Activated CD4-positive, alpha-beta T cell treated with anti-CD3 and anti-CD28 coated beads, Interleukin-2, amount 50 U/mL, for 24 hours (primary cell): Measurements from ENCODE around the gene BTBD9.
"Not testable (repeated sequence)": the region's sequence is repeated elsewhere in the genome, so short reads cannot be mapped to it uniquely, and the experiment has no call there.

ENCODE experiments used
- DNase-seq, 2 donors: peaks; one replicate each; pipeline ENCODE4 v3.0.0-alpha.2; 2020; ENCODE audit warnings: low read depth in 1 of 2, low spot score in 1 of 2

BTBD9 gene

DNA sequence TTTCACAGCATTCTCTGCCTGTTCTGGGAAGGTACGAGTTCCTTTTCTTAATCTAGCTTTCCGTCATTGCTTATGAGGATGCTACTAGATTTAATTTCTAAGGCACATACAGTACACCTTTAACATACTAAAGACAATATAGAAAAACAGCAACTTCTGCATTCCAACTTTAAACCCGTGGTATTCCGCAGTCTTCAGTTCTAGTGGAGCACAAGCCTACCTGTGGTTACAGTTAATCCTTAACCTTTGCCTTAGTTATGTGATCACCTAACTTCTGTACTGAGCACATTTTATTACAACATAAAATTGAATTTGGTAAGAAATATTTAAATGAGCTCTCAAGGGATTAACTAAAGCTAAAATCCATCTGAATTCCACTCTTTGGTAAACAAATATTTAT is 289.5 kb downstream of the BTBD9 start:
- no peak for DNase-seq

DNA sequence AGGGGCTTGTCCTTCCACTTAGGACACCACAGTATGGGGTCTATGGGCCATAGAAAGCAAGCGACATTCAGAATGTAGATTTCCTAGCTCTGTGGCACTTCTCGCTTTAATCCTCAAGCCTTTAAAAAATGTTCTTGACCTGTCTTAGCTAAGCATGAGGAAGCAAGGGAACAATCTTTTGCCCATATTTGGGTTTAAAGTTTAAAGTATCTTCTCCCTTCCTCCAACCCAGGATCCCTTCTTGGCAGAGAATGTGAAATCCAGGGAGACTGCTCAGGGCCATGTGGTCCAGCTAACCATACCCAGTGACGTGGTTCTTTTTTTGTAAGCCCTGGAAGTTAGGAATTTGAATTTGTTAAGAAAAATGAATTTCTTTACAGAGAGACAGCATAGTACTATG is 289.9 kb downstream of the BTBD9 start:
- no peak for DNase-seq

DNA sequence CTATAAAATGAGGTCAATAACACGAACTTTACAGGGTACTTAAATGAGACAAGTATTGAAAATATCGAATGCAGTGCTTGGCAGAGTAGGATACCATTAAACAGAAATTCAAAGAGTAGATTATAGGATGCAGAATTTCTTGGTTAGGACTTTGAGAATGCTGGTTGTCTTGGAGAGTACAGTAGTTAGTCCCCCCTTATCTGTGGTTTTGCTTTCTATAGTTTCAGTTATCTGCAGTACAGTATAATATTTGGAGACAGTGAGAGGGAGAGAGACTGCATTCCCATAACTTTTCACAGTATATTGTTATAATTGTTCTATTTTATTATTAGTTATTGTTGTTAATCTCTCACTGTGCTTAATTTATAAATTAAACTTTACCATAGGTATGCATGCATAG is 290.5 kb downstream of the BTBD9 start:
- no peak for DNase-seq

DNA sequence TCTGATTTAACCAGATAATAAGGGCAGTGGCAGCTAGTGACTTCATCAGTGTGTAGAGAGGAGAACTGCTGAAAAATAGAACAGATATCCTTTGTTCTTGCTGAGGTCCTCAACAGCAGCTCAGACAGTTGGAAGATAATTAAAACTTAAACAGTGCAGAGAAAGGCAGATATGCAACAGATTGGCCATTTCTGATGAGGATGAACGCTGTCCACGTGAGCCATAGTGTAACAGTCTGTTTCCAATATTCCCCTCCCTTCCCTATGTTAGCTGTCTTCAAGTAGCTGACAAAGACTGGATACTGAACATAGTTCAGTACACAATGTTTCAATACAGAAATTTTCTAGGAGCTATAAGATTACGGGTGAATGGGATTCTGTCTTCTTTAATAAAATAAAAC is 291.4 kb downstream of the BTBD9 start:
- no peak for DNase-seq

DNA sequence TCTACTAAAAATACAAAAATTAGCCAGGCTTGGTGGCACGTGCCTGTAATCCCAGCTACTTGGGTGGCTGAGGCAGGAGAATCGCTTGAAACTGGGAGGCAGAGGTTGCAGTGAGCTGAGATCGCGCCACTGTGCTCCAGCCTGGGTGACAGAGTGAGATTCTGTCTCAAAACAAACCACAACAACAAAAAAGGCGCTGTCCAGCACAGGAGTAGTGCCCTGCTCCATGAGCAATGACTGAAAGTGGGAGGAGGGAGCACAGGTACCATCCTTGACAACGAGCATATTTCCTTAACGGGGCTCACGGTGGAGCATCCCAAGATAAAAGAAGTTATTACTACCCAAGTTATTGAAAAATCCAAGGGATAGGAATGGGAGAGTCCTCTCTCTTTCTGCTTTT is 291.9 kb downstream of the BTBD9 start:
- not testable (repeated sequence) for DNase-seq

DNA sequence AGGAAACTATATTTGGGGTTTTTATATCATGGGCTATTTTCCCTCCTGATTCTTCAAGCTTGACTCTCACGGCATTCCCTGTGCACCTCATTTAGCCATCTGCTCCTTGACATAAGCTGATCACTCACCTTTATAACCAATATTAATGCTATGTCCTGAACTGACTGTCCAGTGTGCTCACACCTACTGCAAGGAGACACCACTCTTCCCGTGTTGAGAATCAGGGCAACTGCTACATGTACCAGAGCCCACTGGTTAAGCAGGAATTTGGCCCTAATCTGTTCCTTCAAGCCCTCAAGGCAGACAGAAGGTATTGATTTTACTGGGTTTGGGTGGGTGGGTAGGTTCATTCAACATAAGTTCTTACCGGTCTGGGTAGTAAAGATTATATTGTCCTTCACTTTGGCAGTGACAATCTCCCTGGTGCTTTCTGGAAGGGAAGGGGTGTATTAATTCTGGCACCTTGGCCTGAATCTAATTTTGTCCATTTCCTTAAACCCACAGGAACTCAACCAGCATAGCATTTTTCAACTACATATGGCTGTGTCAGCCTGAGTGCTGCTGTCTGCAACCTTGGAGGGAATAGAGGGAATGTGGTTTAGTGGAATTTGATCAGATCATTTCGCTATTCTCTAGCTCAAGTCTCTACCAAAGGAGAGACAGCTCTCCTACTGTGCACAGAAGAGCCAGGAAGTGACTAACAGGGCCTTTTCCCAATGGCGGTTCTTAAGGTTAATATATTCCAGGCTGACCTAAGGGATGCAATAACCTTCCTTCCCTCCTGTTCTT is 293.2 kb downstream of the BTBD9 start:
- no peak for DNase-seq

DNA sequence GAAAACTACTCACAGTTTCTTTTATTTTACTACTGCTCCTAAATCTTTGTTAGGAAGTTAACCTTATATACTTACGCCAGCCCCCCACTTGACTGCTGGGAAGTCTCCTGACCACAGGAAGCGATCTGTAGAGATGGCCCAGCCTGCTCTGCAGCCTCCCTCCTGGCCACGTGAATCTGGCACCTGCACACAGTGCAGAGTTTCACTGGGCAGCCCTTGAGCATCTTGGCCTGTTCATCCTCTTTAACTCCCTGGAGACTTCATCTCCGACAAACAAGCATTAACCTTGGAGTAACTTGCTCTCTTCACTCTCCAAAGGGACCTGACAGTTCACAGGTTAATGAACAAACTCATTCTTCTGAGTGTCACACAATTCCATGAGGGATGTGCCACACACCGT is 294.1 kb downstream of the BTBD9 start:
- DNase-seq, result no peak

DNA sequence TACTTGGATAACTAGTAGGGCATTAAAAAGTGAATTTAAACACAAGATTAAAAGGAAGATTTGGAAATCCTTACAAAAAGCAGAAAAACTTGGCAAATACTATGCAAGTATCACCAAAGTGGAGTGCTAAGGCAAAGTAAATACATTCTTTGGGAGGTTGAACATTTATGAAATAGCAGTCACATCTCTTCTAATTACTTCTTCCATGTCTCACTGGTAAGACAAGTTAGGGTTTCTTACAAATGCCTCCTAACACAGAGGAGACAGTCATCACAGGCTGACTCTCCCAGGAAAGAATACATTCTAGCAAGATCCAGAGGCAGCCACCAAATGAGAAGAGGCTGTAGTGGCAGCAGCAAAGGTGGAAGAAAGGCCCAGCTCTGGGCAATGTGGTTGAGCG is 298.2 kb downstream of the BTBD9 start:
- DNase-seq, result no peak

DNA sequence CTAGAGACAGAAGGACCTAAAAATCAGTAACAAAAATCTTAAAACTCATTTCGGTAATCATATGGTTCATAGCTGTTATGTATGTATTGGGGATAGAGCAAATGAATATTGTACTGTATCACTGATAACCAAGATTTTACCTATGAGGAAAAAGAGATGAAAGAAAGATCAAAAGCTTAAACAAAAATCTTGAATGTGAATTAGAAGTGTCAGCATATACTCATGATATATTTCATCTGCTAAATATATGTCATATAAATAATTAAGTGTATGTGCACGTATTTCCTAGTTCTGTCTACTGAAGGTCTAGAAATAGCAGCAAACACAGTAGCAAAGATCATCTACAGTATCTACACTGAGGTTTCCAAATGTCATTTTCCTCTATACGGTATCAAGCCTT is 299.8 kb downstream of the BTBD9 start:
- DNase-seq, result no peak

DNA sequence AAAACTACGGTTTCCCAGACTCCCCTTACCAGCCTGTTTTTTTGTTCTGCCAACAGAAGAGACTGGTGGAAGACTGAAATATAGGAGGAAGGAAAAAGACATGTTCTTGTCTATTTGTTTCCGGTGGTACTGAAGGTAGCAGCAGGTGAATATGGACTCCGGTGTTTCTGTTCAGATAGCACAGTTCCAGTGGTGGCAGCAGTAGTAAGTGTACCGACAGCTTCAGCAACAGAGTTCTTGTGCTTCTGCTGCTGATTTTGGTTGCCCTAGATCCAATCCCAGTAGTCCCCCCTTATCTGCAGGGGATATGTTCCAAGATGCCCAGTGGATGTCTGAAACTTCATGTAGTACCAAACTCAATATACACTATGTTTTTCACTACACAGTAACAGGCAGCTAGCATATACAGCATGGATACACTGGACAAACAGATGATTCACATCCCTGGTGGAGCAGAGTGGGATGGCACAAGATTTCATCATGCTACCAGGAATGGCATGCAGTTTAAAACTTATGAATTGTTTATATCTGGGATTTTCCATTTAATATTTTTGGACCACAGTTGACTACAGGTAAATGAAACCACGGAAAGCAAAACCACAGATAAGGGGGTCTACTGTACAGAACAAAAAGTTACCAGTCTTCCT is 301.8 kb downstream of the BTBD9 start:
- no peak for DNase-seq

DNA sequence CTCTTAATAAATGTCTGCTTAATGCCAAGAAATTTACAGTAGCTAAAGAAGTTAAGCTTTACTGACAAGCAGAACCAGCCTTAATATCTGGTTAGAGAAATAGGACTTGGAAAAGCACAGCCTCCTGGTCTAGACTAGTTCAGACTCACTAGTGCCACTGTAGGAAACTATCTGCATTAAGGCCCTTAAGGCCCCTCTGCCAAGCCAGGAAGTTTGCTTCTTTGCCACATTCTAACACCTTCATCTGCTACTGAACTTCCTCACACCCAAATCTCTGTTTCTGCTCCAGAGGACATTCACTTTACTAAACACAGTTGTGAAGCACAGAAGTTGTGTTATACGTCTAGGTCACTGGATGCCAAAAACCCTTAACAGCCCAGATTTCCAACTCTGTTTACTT is 302.8 kb downstream of the BTBD9 start:
- no peak for DNase-seq

DNA sequence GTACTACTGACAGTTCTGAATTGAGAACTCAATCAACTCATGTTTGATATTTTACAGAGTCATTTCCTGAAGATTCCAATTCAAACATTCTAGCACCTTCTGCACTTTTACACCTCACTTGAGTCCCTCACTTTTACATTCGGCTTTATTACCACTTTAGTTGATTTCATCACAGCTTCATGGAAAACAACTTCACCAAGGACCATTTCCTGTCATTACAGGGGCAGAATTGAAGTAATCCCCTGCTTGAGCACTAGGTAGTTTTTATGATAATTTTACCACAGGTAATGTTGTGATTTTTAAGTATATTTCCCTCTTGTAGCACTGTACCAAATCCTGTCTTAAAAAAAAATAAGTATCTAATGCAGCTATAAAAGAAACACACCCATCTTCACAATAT is 312.9 kb downstream of the BTBD9 start:
- DNase-seq, result no peak

DNA sequence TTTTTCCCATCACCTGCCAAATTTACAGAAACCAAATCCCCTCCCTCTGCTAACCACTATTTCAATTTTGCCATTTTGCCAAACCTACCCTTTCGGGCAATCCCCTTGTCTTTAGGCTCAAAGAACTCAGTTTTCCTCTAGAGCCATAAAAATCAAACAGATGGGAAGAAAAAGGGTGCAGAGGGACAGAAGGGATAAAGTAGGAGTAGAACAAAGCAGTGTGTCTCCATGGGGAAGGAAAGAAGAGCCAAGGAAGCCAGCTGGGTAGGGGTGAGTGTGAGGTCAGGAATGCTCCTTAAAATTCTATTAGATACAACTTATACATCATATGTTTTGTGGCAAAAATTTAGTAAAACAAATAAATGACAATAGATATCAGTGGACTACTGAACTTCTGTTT is 316.5 kb downstream of the BTBD9 start:
- no peak for DNase-seq

DNA sequence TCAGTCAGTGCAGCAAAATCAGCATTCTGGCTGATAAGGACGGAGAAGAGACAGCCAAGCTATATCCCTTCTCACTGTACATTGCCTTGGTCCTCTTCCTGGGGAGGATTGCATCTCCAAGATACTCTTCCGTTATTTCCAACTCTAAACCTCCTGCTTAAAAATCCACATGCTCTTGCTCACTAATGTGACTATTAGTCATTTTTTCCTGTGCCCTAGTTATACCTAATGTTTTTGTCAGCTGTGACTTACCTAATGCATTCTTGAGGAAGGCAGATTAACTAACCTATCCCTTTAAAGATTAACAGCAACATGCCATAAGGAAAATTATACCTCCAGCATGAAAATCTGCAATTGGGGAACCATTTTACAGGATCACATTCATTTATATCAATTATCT is 317.6 kb downstream of the BTBD9 start:
- DNase-seq, result no peak

DNA sequence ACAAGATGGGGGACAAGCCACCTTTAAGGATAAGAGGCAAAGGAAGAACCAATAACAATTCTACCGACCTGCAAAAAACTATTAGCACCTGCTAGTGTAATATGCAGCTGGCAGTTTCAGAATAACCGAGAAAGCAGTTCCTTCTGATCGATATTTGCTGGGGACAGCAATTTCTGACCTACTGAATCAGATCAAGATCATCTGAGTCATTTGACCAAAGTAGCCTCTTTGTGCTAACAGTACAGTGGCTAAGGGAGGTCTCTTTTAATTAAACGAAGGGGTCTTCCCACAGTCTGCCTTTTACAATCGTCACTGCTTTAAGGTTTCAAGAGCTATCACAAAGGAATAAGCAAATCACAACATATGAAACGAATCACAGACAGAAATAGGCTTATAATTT is 318.9 kb downstream of the BTBD9 start:
- DNase-seq, result no peak

DNA sequence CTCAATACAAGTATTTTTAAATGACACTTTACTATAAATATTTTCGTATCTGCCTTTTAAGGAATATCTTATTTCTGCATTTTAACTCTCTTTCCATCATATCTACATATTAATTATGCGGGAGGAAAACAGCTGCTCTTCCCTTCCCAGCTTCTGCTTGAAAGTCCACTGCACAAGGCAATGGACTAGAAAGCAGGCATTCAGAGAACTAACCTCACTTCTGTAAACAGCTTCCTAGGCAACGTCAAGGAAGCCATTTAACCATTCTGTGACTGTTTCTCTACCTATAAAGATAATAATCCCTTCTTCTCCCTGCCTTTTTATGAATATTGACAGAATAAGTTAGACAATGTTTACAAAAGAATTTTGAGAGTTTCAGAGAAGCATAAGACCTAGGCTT is 319.4 kb downstream of the BTBD9 start:
- no peak for DNase-seq

DNA sequence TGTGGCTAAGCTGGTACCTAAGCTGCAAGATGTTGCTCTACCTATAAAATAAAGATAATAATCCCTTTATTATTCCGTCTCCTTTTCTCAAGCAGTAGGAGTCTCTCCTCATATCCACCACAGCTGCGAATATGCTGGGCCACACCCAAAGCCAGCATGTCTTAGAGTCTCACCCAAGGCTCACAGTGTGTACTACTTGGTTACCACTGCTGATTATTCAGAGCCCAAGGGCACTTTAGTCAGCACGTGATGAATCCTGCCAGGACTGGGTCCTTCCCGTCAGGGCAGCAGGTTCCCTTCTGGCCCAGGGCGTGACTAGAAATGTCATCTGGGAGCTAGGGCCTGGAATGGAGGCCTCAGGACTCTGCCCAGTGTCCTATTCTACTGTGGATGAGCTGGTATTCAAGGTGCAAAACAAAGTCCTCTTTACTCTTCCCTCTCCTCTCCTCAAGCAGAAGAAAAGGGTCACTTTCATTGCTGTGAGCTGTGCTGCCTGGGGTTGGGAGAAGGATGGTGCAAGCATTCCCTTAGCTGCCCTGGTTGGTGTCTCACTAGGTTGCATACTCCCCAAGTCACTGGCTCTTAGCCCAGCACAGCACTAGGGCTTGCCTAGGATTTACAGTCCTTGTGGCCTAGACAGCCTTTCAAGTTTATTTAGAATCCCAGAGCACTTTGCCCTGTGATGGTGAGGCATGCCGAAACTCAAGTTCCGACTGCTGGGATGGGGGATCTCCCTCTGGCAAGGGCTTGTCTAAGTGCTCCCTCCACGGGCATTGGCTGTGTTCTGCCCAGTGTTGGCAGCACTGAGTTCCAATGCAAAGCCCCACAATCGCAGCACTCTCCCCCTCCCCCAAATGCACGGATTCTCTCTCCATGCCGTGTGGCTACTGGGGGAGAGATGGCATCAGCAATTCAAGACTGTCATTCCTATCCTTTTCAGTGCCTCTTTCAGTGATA is 320.2 kb downstream of the BTBD9 start:
- no peak for DNase-seq

DNA sequence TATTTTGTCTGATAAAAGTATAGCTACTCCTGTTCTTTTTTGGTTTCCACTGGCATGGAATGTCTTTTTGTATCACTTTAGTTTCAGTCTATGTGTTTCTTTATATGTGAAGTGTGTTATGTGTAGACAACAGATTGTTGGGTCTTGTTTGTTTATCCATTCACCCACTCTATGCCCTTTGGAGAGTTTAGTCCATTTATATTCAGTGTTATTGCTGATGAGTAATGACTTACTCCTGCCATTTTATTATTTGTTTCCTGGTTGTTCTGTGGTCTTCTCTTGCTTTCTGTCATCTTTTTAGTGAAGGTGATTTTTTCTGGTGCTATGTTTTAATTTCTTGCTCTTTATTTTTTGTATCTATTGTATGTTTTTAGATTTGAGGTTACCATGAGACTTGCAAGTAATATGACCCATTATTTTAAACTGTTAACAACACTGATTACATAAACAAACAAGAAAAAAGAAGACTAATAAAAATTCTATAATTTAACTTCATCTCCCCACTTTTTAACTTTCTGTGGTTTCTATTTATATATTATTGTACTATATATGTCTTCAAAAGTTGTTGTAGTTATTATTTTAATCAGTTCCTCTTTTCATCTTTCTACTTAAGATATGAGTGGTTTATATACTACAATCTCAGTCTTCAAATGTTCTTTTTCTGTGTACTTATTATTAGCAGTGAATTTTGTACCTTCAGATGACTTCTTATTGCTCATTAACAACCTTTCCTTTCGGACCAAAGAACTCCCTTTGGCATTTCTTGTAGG is 323.4 kb downstream of the BTBD9 start:
- no peak for DNase-seq

DNA sequence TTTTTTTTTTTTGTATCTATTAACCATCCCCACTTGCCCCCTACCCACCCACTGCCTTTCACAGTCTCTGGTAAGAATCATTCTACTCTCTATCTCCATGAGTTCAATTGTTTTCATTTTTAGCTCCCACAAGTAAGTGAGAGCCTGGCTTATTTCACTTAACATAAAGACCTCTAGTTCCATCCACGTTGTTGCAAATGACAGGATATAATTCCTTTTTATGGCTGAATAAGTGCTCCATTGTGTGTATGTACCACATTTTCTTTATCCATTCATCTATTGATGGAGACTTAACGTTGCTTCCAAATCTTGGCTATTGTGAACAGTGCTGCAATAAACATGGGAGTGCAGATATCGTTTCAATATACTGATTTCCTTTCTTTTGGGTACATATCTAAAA is 328.5 kb downstream of the BTBD9 start:
- no peak for DNase-seq

DNA sequence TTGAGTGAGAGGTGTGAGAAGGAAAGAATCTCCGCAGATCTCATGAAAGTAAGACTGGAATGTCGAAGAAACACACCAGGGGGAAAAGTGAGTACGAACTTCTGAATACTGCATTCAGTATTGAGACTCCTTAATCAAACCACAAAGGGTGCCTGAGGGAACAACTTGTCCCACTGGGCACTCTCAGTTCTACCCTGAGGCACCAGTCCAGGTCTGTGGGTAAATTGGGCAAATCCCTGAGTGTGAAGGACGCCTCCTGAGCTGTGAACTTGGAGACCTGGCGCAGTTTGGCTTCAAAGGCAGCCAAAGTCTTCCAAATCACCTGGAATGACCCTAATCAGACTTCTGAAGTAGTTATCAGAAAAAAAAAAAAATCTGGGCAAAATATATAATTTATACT is 329.7 kb downstream of the BTBD9 start:
- no peak for DNase-seq

DNA sequence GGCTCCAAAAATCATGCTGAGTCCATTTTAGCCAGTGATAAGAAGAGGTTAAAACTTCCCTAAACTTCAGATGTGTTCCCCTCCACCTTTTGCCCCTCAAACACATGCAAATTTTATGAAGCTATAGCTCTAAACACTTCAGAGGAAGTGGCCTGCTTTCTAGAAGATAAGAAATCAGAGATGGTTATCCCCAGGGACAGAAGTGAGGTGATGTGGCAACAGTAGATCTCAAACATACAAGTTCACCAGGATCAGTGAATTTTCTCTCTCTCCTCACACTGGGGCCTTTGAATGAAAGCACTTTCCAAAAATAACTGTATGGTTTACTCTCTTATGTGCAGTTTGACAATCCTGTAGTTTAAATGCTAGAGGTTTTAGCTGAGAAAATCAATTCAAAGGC is 332.0 kb downstream of the BTBD9 start:
- DNase-seq, result no peak
